GM21515 (cell line): ENCODE results near the gene NFYC.

Source experiments
- ATAC-seq: cut with Tn5 transposase; IDR thresholded peaks from one replicate; pipeline ENCODE4 v1.9.1; 2021; ENCODE audit not compliant: unreplicated experiment

Gene NFYC

GRCh38 chr1:40756523-40756922 lies 65.0 kb downstream of the NFYC start:
- ATAC-seq, result no peak

- ATAC-seq, result no peak
Measured at GRCh38 chr1:40757084-40757483, 65.6 kb downstream of the NFYC start.

- ATAC-seq, result no peak
Measured at GRCh38 chr1:40758004-40758403, 66.5 kb downstream of the NFYC start.

GRCh38 chr1:40758578-40759343 lies 67.3 kb downstream of the NFYC start:
- ATAC-seq, result no peak

GRCh38 chr1:40760984-40761383 lies 69.5 kb downstream of the NFYC start:
- ATAC-seq, result no peak

- no peak for ATAC-seq
Measured at GRCh38 chr1:40762144-40762923, 70.8 kb downstream of the NFYC start.

GRCh38 chr1:40763742-40764532 lies 72.4 kb downstream of the NFYC start:
- ATAC-seq, result no peak

- no peak for ATAC-seq
Measured at GRCh38 chr1:40764981-40765380, 73.5 kb downstream of the NFYC start.

- ATAC-seq, result no peak
Measured at GRCh38 chr1:40766017-40766416, 74.5 kb downstream of the NFYC start.

GRCh38 chr1:40766560-40766959 lies 75.1 kb downstream of the NFYC start:
- no peak for ATAC-seq

GRCh38 chr1:40768146-40768990 lies 76.9 kb downstream of the NFYC start:
- no peak for ATAC-seq

- ATAC-seq, result no peak
Measured at GRCh38 chr1:40769815-40770214, 78.3 kb downstream of the NFYC start.

GRCh38 chr1:40770296-40771070 lies 79.0 kb downstream of the NFYC start:
- no peak for ATAC-seq

- no peak for ATAC-seq
Measured at GRCh38 chr1:40772146-40772955, 80.8 kb downstream of the NFYC start.

- ATAC-seq, result no peak
Measured at GRCh38 chr1:40773748-40774265, 82.3 kb downstream of the NFYC start.

GRCh38 chr1:40774266-40774998 lies 82.9 kb downstream of the NFYC start:
- ATAC-seq, result no peak

- no peak for ATAC-seq
Measured at GRCh38 chr1:40776236-40777072, 85.0 kb downstream of the NFYC start.
